ENCODE data around the gene OR2L5. TPM values are rescaled to one million over a fixed set of nuclear protein-coding genes. Genes with fewer than 3 reads are reported as not detected.

OR2L5 gene
- total and polyA plus RNA-seq, 2 of the 13 experiments (the other 11 are each of a cell fraction or from before 2014, with no cell fraction given): not detected

DNA sequence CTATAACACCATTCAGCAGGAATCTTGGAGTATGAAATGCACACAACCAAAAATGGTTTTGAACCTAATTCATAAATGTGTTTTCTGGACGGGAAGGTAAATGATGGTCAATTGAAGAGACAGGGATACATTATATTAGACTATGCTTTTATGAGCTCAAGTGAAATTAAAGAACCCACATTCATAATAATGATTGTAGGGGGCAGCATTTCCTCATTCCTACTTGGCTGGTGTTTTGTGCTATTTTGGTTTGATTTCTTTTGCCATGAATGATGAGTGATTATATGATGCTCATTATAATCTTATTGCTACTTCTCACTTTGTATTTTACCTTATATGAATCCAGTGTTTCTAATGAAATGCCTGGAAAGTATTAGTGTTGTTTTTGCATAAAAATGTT, 33.5 kb downstream of the OR2L5 start (continued):
- TF ChIP-seq PTBP1 (IDR thresholded peaks at IDR 0.05; ENCODE audit: low read depth, low read length, poor library complexity, severe bottlenecking) (no peak), POGZ (CRISPR knock-in tag; IDR thresholded peaks at IDR 0.05) (no peak)

DNA sequence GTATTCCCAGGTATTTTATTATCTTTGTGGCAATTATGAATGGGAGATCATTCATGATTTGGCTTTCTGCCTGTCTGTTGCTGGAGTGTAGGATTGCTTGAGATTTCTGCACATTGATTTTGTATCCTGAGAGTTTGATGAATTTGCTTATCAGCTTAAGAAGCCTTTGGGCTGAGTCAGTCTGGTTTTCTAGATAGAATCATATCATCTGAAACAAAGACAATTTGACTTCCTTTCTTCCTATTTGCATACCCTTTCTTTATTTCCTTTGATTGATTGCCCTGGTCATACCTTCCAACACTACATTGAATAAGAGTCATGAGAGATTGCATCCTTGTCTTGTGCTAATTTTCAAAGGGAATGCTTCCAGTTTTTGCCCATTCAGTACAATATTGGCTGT, 41.2 kb downstream of the OR2L5 start:
- BruUV-seq (replicated peaks): no TSS peak
- intact Hi-C loops (cut with micrococcal nuclease; ENCODE audit: unreplicated experiment): no loop called here
- FAIRE-seq: no peak
- H3K9me3 ChIP-seq (ENCODE audit: low read length): peaks cover 83% of the 10 kb centered on the region
- no peak overlapping the region for H3K27ac ChIP-seq (ENCODE audit: extremely low read length, insufficient read depth, low read length)
- no peak overlapping the region for H3K9ac ChIP-seq (ENCODE audit: insufficient read depth, low read depth, low read length)
- no peaks in the 10 kb centered on the region for H3K79me2 ChIP-seq (ENCODE audit: insufficient read depth, low read length)
- in situ Hi-C loops (cut with HindIII; ENCODE audit: extremely low pct_ligation_motif_present, low pct_unique_long_range_greater_than_20kb): no loop called here
- no peaks in the 10 kb centered on the region for H3K27me3 ChIP-seq (ENCODE audit: control insufficient read depth in 1 of 2, insufficient read depth in 2 of 2, low read length in 2 of 2)
- no peak overlapping the region for H3K4me3 ChIP-seq (replicated peaks in 1 of 3; ENCODE audit: insufficient read depth in 1 of 3, low read depth in 2 of 3, low read length in 3 of 3)
- CTCF ChIA-PET (ENCODE audit: low intra/inter-chr PET ratio, low total read pairs): no interaction called here
- H3K4me1 ChIP-seq (ENCODE audit: insufficient read depth, low read length): no peaks in the 10 kb centered on the region
- H4K20me1 ChIP-seq (ENCODE audit: insufficient read depth, low read length): no peaks in the 10 kb centered on the region
- H3K4me2 ChIP-seq (ENCODE audit: low read depth, low read length): no peak overlapping the region
- H3K36me3 ChIP-seq (replicated peaks in 1 of 2; ENCODE audit: control insufficient read depth in 1 of 2, insufficient read depth in 2 of 2, low read length in 2 of 2): no peaks in the 10 kb centered on the region
- no peak overlapping the region for H2AFZ ChIP-seq (ENCODE audit: low read length)
- TF ChIP-seq ZNF780A (CRISPR knock-in tag; IDR thresholded peaks at IDR 0.05): no peak
- TF ChIP-seq, protein P1, sequence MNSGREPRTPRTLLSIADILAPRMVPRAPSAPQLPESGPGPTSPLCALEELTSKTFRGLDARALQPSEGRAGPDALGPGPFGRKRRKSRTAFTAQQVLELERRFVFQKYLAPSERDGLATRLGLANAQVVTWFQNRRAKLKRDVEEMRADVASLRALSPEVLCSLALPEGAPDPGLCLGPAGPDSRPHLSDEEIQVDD (CRISPR knock-in tag; IDR thresholded peaks at IDR 0.05; ENCODE audit: borderline replicate concordance): no peak
- TF ChIP-seq, protein P2, sequence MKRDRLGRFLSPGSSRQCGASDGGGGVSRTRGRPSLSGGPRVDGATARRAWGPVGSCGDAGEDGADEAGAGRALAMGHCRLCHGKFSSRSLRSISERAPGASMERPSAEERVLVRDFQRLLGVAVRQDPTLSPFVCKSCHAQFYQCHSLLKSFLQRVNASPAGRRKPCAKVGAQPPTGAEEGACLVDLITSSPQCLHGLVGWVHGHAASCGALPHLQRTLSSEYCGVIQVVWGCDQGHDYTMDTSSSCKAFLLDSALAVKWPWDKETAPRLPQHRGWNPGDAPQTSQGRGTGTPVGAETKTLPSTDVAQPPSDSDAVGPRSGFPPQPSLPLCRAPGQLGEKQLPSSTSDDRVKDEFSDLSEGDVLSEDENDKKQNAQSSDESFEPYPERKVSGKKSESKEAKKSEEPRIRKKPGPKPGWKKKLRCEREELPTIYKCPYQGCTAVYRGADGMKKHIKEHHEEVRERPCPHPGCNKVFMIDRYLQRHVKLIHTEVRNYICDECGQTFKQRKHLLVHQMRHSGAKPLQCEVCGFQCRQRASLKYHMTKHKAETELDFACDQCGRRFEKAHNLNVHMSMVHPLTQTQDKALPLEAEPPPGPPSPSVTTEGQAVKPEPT (CRISPR knock-in tag; IDR thresholded peaks at IDR 0.05; ENCODE audit: low read depth): no peak
- TF ChIP-seq KLF11 (CRISPR knock-in tag; IDR thresholded peaks at IDR 0.05): no peak
- TF ChIP-seq, protein P3, sequence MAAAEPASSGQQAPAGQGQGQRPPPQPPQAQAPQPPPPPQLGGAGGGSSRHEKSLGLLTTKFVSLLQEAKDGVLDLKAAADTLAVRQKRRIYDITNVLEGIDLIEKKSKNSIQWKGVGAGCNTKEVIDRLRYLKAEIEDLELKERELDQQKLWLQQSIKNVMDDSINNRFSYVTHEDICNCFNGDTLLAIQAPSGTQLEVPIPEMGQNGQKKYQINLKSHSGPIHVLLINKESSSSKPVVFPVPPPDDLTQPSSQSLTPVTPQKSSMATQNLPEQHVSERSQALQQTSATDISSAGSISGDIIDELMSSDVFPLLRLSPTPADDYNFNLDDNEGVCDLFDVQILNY (CRISPR knock-in tag; conservative IDR thresholded peaks at IDR 0.05): no peak
- TF ChIP-seq FOXA1 (IDR thresholded peaks at IDR 0.05): no peak
- no peak for TF ChIP-seq FOXA1 (CRISPR knock-in tag; IDR thresholded peaks at IDR 0.05)
- no peak for TF ChIP-seq NFE2L1 (CRISPR knock-in tag; IDR thresholded peaks at IDR 0.05; ENCODE audit: borderline replicate concordance)
- DNase-seq (ENCODE audit: low spot score): no peak
- POLR2A ChIA-PET: no interaction called here
- ATAC-seq: no peak
